IPS DF 19.7 (cell line): Measurements from ENCODE around the gene PRRT1.
"Not testable (repeated sequence)": the region's sequence is repeated elsewhere in the genome, so short reads cannot be mapped to it uniquely, and the experiment has no call there.

Experiments
- DNase-seq: peaks from one replicate; pipeline ENCODE4 v3.0.0-alpha.2; 2013; ENCODE audit warnings: low read depth, low spot score

PRRT1 gene

GRCh38 chr6:32151863-32152768 lies at the start of gene PRRT1:
TSS of gene PRRT1 (minus strand) at chr6:32151939. CDS start at chr6:32151827, 112 bp downstream.
- DNase-seq: no peak

- DNase-seq: no peak
These were observed 49.2 kb upstream of the PRRT1 start for GRCh38 chr6:32200711-32201475.

GRCh38 chr6:32198866-32199265 lies 47.1 kb upstream of the PRRT1 start:
- DNase-seq: no peak

GRCh38 chr6:32198345-32198696 lies 46.6 kb upstream of the PRRT1 start:
- no peak for DNase-seq

- no peak for DNase-seq
These were observed 45.2 kb upstream of the PRRT1 start for GRCh38 chr6:32196682-32197616.

- DNase-seq: no peak
These were observed 44.4 kb upstream of the PRRT1 start for GRCh38 chr6:32195902-32196681.

- DNase-seq: peak; percentile 96
These were observed 43.8 kb upstream of the PRRT1 start for GRCh38 chr6:32195652-32195901.

- no peak for DNase-seq
These were observed 43.3 kb upstream of the PRRT1 start for GRCh38 chr6:32194825-32195651.

GRCh38 chr6:32194388-32194787 lies 42.6 kb upstream of the PRRT1 start:
- DNase-seq: no peak

GRCh38 chr6:32193096-32193495 lies 41.4 kb upstream of the PRRT1 start:
- DNase-seq: not testable (repeated sequence)

- DNase-seq: no peak
These were observed 40.9 kb upstream of the PRRT1 start, which contains the start of gene GPSM3 for GRCh38 chr6:32192608-32193039. TSS of gene GPSM3 (minus strand) at chr6:32192643. CDS start at chr6:32192513, 130 bp downstream.

GRCh38 chr6:32191696-32192607 lies 40.2 kb upstream of the PRRT1 start:
- no peak for DNase-seq

GRCh38 chr6:32190911-32191677 lies 39.4 kb upstream of the PRRT1 start:
- no peak for DNase-seq

GRCh38 chr6:32190054-32190851 lies 38.5 kb upstream of the PRRT1 start, which contains the start of gene PBX2:
TSS of gene PBX2 (minus strand) at chr6:32190202. CDS start at chr6:32189915, 287 bp downstream.
- DNase-seq: peak; percentile 78

GRCh38 chr6:32189742-32190053 lies 38.0 kb upstream of the PRRT1 start:
- no peak for DNase-seq

GRCh38 chr6:32189069-32189741 lies 37.5 kb upstream of the PRRT1 start:
- DNase-seq: no peak
